Right atrium auricular region (tissue), 2 donors: ENCODE results near the gene SMARCA1. TPM values are rescaled to one million over a fixed set of nuclear protein-coding genes. Genes with fewer than 3 reads are reported as not detected.

Experiments used
- DNase-seq: peaks from one replicate; pipeline ENCODE4 v3.0.0-alpha.2; 2019; ENCODE audit warnings: low spot score
- H3K27ac ChIP-seq, 2 donors: fragments of 200-600 bp; sonication (generic); 1 replicate in 1 of 2; 2 replicates in 1 of 2; pipeline ENCODE4 v1.5.1; 2016 to 2019
- H3K27me3 ChIP-seq, 2 donors: fragments of 200-600 bp; sonication (generic); one replicate each; pipeline versions ENCODE4 v1.5.1 to v1.6.0; 2017 to 2019
- H3K36me3 ChIP-seq: fragments of 200-600 bp; sonication (generic); one replicate; pipeline ENCODE4 v1.5.1; 2016
- H3K4me1 ChIP-seq, 2 donors: fragments of 200-600 bp; sonication (generic); one replicate each; pipeline versions ENCODE4 v1.5.1 to v1.6.0; 2017 to 2019
- H3K4me3 ChIP-seq, 2 donors: fragments of 200-600 bp; sonication (generic); 1 replicate in 1 of 2; 2 replicates in 1 of 2; pipeline ENCODE4 v1.5.1; 2017 to 2019; ENCODE audit warnings: mild to moderate bottlenecking in 1 of 2, moderate library complexity in 1 of 2
- H3K9me3 ChIP-seq, 2 donors: fragments of 200-600 bp; sonication (generic); one replicate each; pipeline ENCODE4 v1.5.1; 2019
- total RNA-seq, 2 donors: library from RNA; depleted of rRNA; stranded (reverse); fragments of >200 nt; gene quantifications; one replicate each; pipeline ENCODE4 v1.1.0, GENCODE V29; 2016
- TF ChIP-seq, protein P1 (sequence below), 2 donors: fragments of 200-600 bp; sonication (generic); IDR thresholded peaks; one replicate each; pipeline ENCODE4 v1.5.1; 2019; ENCODE audit warnings: antibody characterized with exemption in 2 of 2

The SMARCA1 gene
- total RNA-seq, 2 donors from 2014 or later: 24.1 to 35.2 TPM

- H3K27ac ChIP-seq: no peak overlapping the region
- H3K9me3 ChIP-seq: no peaks in the 10 kb centered on the region
- no peaks in the 10 kb centered on the region for H3K4me1 ChIP-seq
- H3K27me3 ChIP-seq: no peaks in the 10 kb centered on the region
- no peak for DNase-seq
- TF ChIP-seq, protein P1, sequence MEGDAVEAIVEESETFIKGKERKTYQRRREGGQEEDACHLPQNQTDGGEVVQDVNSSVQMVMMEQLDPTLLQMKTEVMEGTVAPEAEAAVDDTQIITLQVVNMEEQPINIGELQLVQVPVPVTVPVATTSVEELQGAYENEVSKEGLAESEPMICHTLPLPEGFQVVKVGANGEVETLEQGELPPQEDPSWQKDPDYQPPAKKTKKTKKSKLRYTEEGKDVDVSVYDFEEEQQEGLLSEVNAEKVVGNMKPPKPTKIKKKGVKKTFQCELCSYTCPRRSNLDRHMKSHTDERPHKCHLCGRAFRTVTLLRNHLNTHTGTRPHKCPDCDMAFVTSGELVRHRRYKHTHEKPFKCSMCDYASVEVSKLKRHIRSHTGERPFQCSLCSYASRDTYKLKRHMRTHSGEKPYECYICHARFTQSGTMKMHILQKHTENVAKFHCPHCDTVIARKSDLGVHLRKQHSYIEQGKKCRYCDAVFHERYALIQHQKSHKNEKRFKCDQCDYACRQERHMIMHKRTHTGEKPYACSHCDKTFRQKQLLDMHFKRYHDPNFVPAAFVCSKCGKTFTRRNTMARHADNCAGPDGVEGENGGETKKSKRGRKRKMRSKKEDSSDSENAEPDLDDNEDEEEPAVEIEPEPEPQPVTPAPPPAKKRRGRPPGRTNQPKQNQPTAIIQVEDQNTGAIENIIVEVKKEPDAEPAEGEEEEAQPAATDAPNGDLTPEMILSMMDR (IDR thresholded peaks at IDR 0.05): no peak
- H3K4me3 ChIP-seq: no peak overlapping the region
- no peaks in the 10 kb centered on the region for H3K36me3 ChIP-seq
Observed at GRCh38 chrX:129549124-129549523, 25.8 kb upstream of the SMARCA1 start.

DNA sequence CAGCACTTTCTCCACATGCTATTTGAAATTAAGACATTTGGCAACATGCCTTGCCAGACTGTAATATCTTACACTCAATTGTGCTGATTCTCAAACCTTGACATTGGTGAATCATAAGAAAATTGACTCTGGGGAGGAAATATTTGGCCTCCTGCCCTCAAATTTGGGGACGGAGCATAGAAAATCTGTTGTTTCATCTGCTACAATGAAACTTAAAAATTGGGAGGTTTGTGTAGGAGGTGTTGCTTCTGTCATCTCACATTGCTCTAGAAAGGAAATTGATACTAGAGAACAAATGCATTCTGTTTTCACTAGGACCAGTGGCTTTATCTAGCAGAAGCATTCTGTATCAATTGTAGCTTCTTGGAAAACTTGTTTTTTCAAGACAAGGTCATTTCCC is 22.1 kb upstream of the SMARCA1 start:
- peaks cover 0 to 3% of the 10 kb centered on the region in 2 donors for H3K4me1 ChIP-seq
- no peaks in the 10 kb centered on the region for H3K36me3 ChIP-seq
- no peaks in the 10 kb centered on the region for H3K9me3 ChIP-seq
- TF ChIP-seq, protein P1 (IDR thresholded peaks at IDR 0.05): no peak
- DNase-seq: no peak
- H3K27ac ChIP-seq: peak overlapping the region in 1 of 2 donors; percentile 37
- no peaks in the 10 kb centered on the region for H3K27me3 ChIP-seq
- H3K4me3 ChIP-seq: no peak overlapping the region

DNA sequence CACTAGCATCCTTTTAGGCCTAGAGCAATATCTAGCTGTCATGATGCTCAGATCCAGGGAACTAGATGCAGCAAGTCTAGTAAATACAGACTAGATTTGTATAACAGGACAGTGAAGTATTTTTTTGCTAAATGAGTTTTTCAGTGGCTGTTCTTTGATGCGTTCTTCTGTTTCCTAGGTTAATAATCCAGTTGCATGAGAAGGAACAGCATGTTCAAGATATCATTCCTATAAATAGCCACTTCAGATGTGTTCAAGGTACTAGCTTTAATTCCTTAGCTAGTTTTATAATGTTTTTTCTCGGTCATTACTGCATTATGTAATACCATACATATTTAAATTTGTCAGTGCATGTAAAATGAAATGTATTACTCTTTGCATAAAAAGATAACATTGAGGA is 21.5 kb upstream of the SMARCA1 start:
- H3K36me3 ChIP-seq: no peaks in the 10 kb centered on the region
- H3K27ac ChIP-seq: peak overlapping the region in 1 of 2 donors; percentile 37
- TF ChIP-seq, protein P1 (IDR thresholded peaks at IDR 0.05): no peak
- H3K4me1 ChIP-seq: peaks cover 0 to 3% of the 10 kb centered on the region in 2 donors
- H3K4me3 ChIP-seq: no peak overlapping the region
- no peaks in the 10 kb centered on the region for H3K9me3 ChIP-seq
- DNase-seq: no peak
- no peaks in the 10 kb centered on the region for H3K27me3 ChIP-seq

- H3K9me3 ChIP-seq: no peaks in the 10 kb centered on the region
- no peaks in the 10 kb centered on the region for H3K36me3 ChIP-seq
- peaks cover 0 to 3% of the 10 kb centered on the region in 2 donors for H3K4me1 ChIP-seq
- peak overlapping the region; percentile 69 to 70 for H3K4me3 ChIP-seq
- no peak for DNase-seq
- no peaks in the 10 kb centered on the region for H3K27me3 ChIP-seq
- TF ChIP-seq, protein P1 (IDR thresholded peaks at IDR 0.05): no peak
- peak overlapping the region; percentile 83 to 87 for H3K27ac ChIP-seq
Observed at GRCh38 chrX:129540722-129541184, 17.5 kb upstream of the SMARCA1 start.

- H3K4me3 ChIP-seq: peak within 1 kb of the TSS; percentile 69 to 70
- peak; percentile 68 for DNase-seq
- H3K9me3 ChIP-seq: no peaks in the 10 kb centered on the region
- TF ChIP-seq, protein P1 (IDR thresholded peaks at IDR 0.05): peak; percentile 54 to 79
- H3K27ac ChIP-seq: peak within 1 kb of the TSS; percentile 83 to 87
- no peaks in the 10 kb centered on the region for H3K27me3 ChIP-seq
- H3K36me3 ChIP-seq: no peaks in the 10 kb centered on the region
- peaks cover 0 to 3% of the 10 kb centered on the region in 2 donors for H3K4me1 ChIP-seq
Observed at GRCh38 chrX:129540068-129540653, 16.9 kb upstream of the SMARCA1 start, which contains the start of gene OCRL. Gene OCRL, plus strand, starts transcription at chrX:129540259. Its CDS starts 181 bp downstream, at chrX:129540440.
